ENCODE data around the gene DYNC1H1.

DNA sequence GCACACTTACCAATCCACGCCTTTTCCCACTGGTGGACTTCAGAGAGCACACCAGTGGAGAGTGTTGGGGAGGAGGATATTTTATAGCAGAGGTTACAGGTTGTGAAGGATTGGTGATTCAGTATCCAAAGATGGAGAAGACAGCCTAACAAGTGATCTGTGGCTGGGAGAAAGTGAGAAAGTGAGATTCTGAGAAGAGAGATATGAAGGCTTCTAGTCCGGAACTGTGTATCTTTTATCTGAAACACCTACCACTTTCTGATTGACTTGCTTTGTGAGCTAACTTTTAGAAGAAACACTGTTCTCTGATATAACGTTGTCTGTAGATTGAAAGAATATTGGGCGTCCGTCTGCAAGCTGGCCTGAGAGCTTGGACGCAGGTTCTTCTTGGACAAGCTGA, 24.0 kb downstream of the DYNC1H1 start:
- TF ChIP-seq, protein P1, sequence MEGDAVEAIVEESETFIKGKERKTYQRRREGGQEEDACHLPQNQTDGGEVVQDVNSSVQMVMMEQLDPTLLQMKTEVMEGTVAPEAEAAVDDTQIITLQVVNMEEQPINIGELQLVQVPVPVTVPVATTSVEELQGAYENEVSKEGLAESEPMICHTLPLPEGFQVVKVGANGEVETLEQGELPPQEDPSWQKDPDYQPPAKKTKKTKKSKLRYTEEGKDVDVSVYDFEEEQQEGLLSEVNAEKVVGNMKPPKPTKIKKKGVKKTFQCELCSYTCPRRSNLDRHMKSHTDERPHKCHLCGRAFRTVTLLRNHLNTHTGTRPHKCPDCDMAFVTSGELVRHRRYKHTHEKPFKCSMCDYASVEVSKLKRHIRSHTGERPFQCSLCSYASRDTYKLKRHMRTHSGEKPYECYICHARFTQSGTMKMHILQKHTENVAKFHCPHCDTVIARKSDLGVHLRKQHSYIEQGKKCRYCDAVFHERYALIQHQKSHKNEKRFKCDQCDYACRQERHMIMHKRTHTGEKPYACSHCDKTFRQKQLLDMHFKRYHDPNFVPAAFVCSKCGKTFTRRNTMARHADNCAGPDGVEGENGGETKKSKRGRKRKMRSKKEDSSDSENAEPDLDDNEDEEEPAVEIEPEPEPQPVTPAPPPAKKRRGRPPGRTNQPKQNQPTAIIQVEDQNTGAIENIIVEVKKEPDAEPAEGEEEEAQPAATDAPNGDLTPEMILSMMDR (IDR thresholded peaks at IDR 0.05) = no peak
- TF ChIP-seq POLR2A (IDR thresholded peaks at IDR 0.05) = no peak
